Naive thymus-derived CD4-positive, alpha-beta T cell (primary cell): ENCODE data around the gene TMEM184A. TPM values are rescaled to one million over a fixed set of nuclear protein-coding genes. Genes with fewer than 3 reads are reported as not detected.

ENCODE experiments used
- ATAC-seq: fragments of 150-1000 bp; cut with Tn5 transposase; 2 replicates; pipeline ENCODE4 v1.10.0; 2021; ENCODE audit warnings: mild to moderate bottlenecking, moderate library complexity
- CTCF ChIA-PET: fragments of 350-600 bp; sonication (Branson Sonifier 250); formaldehyde crosslinking; loops from one replicate; lab custom pipeline; 2021; ENCODE audit warnings: antibody characterized with exemption; lab: Charles Lee
- POLR2A ChIA-PET: fragments of 350-600 bp; sonication (Branson Sonifier 250); formaldehyde crosslinking; loops from one replicate; lab custom pipeline; 2021; ENCODE audit warnings: antibody characterized with exemption, inconsistent platforms; lab: Charles Lee
- DNase-seq, 9 donors: peaks; one replicate each; pipeline versions ENCODE4 v3.0.0 to v3.0.0-alpha.2; 2020 to 2022; ENCODE audit warnings: mixed read lengths in 1 of 9
- H3K27ac ChIP-seq: one replicate; pipeline ENCODE4 v1.7.0; 2013; ENCODE audit warnings: mild to moderate bottlenecking, low read depth, low read length, moderate library complexity
- H3K27me3 ChIP-seq, 2 donors: one replicate each; pipeline ENCODE4 v1.7.0; 2013; ENCODE audit warnings: low read length in 2 of 2, mild to moderate bottlenecking in 2 of 2, moderate library complexity in 2 of 2; ENCODE audit not compliant: control insufficient read depth in 2 of 2, insufficient read depth in 2 of 2
- H3K36me3 ChIP-seq, 3 experiments: 1 replicate in 2 of 3; 2 replicates in 1 of 3; pipeline ENCODE4 v1.7.0; 2013; ENCODE audit warnings: low read length in 3 of 3, mild to moderate bottlenecking in 3 of 3, moderate library complexity in 1 of 3; ENCODE audit not compliant: insufficient read depth in 3 of 3, control insufficient read depth in 2 of 3
- H3K4me1 ChIP-seq, 2 donors: one replicate each; pipeline ENCODE4 v1.7.0; 2013; ENCODE audit warnings: low read length in 2 of 2, mild to moderate bottlenecking in 2 of 2, moderate library complexity in 1 of 2; ENCODE audit not compliant: control insufficient read depth in 2 of 2, insufficient read depth in 2 of 2
- H3K4me3 ChIP-seq: 2 replicates; pipeline ENCODE4 v1.7.0; 2013; ENCODE audit warnings: mild to moderate bottlenecking, low read length
- H3K9me3 ChIP-seq, 3 experiments: 1 replicate in 2 of 3; 2 replicates in 1 of 3; pipeline ENCODE4 v1.7.0; 2013; ENCODE audit warnings: low read length in 3 of 3; ENCODE audit not compliant: control insufficient read depth in 2 of 3
- H3K27ac Mint-ChIP-seq, 9 donors: one replicate each; pipeline ENCODE4 v1.8.0; 2020 to 2022; ENCODE audit warnings: mixed read lengths in 9 of 9, mild to moderate bottlenecking in 8 of 9, moderate library complexity in 5 of 9, inconsistent platforms in 2 of 9
- H3K27me3 Mint-ChIP-seq, 5 donors: one replicate each; pipeline ENCODE4 v1.8.0; 2021 to 2022; ENCODE audit warnings: mixed read lengths in 5 of 5, mild to moderate bottlenecking in 1 of 5
- H3K36me3 Mint-ChIP-seq, 5 donors: one replicate each; pipeline ENCODE4 v1.8.0; 2020 to 2022; ENCODE audit warnings: mixed read lengths in 5 of 5, mild to moderate bottlenecking in 3 of 5, inconsistent platforms in 1 of 5
- H3K4me1 Mint-ChIP-seq, 7 donors: one replicate each; pipeline ENCODE4 v1.8.0; 2020 to 2022; ENCODE audit warnings: mixed read lengths in 7 of 7, mild to moderate bottlenecking in 3 of 7, inconsistent platforms in 1 of 7
- H3K4me3 Mint-ChIP-seq, 10 donors: one replicate each; pipeline ENCODE4 v1.8.0; 2020 to 2022; ENCODE audit warnings: mild to moderate bottlenecking in 10 of 10, mixed read lengths in 10 of 10, moderate library complexity in 6 of 10, inconsistent platforms in 2 of 10
- H3K9me3 Mint-ChIP-seq, 11 donors: one replicate each; pipeline ENCODE4 v1.8.0; 2020 to 2022; ENCODE audit warnings: mixed read lengths in 11 of 11, mild to moderate bottlenecking in 4 of 11, inconsistent platforms in 1 of 11, moderate library complexity in 1 of 11
- intact Hi-C, 2 donors: fragments of 100-400 bp; cut with micrococcal nuclease; formaldehyde crosslinking; loops; one replicate each; pipeline ENCODE4 v1.15.1; 2023
- polyA plus RNA-seq, 2 donors: library from polyadenylated mRNA; unstranded; fragments of 300-500 nt; fragmentation: Illumina TruSeq; gene quantifications; one replicate each; pipeline ENCODE4 v1.2.3, GENCODE V29; 2021
- total RNA-seq, 6 experiments: library from RNA in 5 of 6; stranded (reverse) in 5 of 6; gene quantifications; 1 replicate in 5 of 6; 2 replicates in 1 of 6; pipeline ENCODE4 v1.2.3 and lab custom pipeline; 2021 to 2026

TMEM184A gene
- total and polyA plus RNA-seq, 7 experiments from 2014 or later, result 0.05 to 0.06 TPM; not detected in 5

GRCh38 chr7:1563981-1564602 is 8.1 kb upstream of the TMEM184A start:
- H3K36me3 Mint-ChIP-seq, result peaks cover 0 to 14% (median 0%) of the 10 kb centered on the region in 5 donors
- CTCF ChIA-PET, result interaction anchor here (0.6 kb wide), 1 partner anchor 14 kb away, joined by 3 read pairs; no protein-coding TSS in a partner anchor
- POLR2A ChIA-PET, result no interaction called here
- peaks cover 2 to 13% (median 8%) of the 10 kb centered on the region in 7 donors for H3K4me1 Mint-ChIP-seq
- no peaks in the 10 kb centered on the region for H3K27me3 ChIP-seq
- DNase-seq (no peak), ATAC-seq (no peak)
- H3K9me3 ChIP-seq, result no peaks in the 10 kb centered on the region
- intact Hi-C loops, result no loop called here
- H3K27ac ChIP-seq, result no peak overlapping the region
- peaks cover 0 to 26% (median 0%) of the 10 kb centered on the region in 3 experiments for H3K36me3 ChIP-seq
- H3K27me3 Mint-ChIP-seq, result no peaks in the 10 kb centered on the region
- H3K9me3 Mint-ChIP-seq, result no peaks in the 10 kb centered on the region
- peaks cover 0 to 4% of the 10 kb centered on the region in 2 donors for H3K4me1 ChIP-seq
- H3K4me3 Mint-ChIP-seq, result no peak overlapping the region
- H3K4me3 ChIP-seq, result no peak overlapping the region
- no peak overlapping the region for H3K27ac Mint-ChIP-seq

GRCh38 chr7:1562597-1563051 is 6.6 kb upstream of the TMEM184A start:
- intact Hi-C loops, result no loop called here
- no peak overlapping the region for H3K4me3 Mint-ChIP-seq
- H3K27me3 Mint-ChIP-seq, result no peaks in the 10 kb centered on the region
- H3K36me3 Mint-ChIP-seq, result peaks cover 0 to 11% (median 0%) of the 10 kb centered on the region in 5 donors
- H3K27ac ChIP-seq, result no peak overlapping the region
- no peaks in the 10 kb centered on the region for H3K27me3 ChIP-seq
- no peak overlapping the region for H3K4me3 ChIP-seq
- H3K9me3 ChIP-seq, result no peaks in the 10 kb centered on the region
- ATAC-seq (no peak), DNase-seq (no peak)
- H3K27ac Mint-ChIP-seq, result no peak overlapping the region
- CTCF ChIA-PET, result no interaction called here
- peaks cover 0 to 22% (median 0%) of the 10 kb centered on the region in 3 experiments for H3K36me3 ChIP-seq
- POLR2A ChIA-PET, result interaction anchor here (0.5 kb wide), 1 partner anchor 746 kb away, joined by 7 read pairs; no protein-coding TSS in a partner anchor
- peaks cover 0 to 3% (median 0%) of the 10 kb centered on the region in 7 donors for H3K4me1 Mint-ChIP-seq
- no peaks in the 10 kb centered on the region for H3K4me1 ChIP-seq
- no peaks in the 10 kb centered on the region for H3K9me3 Mint-ChIP-seq

- H3K4me1 Mint-ChIP-seq, result peaks cover 0 to 3% (median 0%) of the 10 kb centered on the region in 7 donors
- DNase-seq, result no peak
- peak overlapping the region in 2 of 9 donors; percentile 18 to 39 for H3K27ac Mint-ChIP-seq
- ChIA-PET POLR2A (no interaction called here), CTCF (interaction anchor here (0.6 kb wide), 1 partner anchor 54 kb away, joined by 6 read pairs; no protein-coding TSS in a partner anchor)
- peaks cover 0 to 17% (median 0%) of the 10 kb centered on the region in 3 experiments for H3K36me3 ChIP-seq
- no peaks in the 10 kb centered on the region for H3K27me3 Mint-ChIP-seq
- no peaks in the 10 kb centered on the region for H3K9me3 ChIP-seq
- H3K27ac ChIP-seq, result no peak overlapping the region
- ATAC-seq, result no peak
- intact Hi-C loops, result no loop called here
- no peaks in the 10 kb centered on the region for H3K4me1 ChIP-seq
- no peak overlapping the region for H3K4me3 Mint-ChIP-seq
- no peaks in the 10 kb centered on the region for H3K27me3 ChIP-seq
- no peaks in the 10 kb centered on the region for H3K9me3 Mint-ChIP-seq
- peaks cover 0 to 6% (median 0%) of the 10 kb centered on the region in 5 donors for H3K36me3 Mint-ChIP-seq
- no peak overlapping the region for H3K4me3 ChIP-seq
These were observed 6.1 kb upstream of the TMEM184A start for GRCh38 chr7:1562116-1562515.

- no peaks in the 10 kb centered on the region for H3K27me3 Mint-ChIP-seq
- ChIA-PET POLR2A (no interaction called here), CTCF (no interaction called here)
- ATAC-seq (no peak), DNase-seq (no peak)
- no peak overlapping the region for H3K4me3 Mint-ChIP-seq
- H3K36me3 ChIP-seq, result peaks cover 0 to 8% (median 0%) of the 10 kb centered on the region in 3 experiments
- H3K4me1 Mint-ChIP-seq, result peaks cover 0 to 3% (median 0%) of the 10 kb centered on the region in 7 donors
- H3K9me3 ChIP-seq, result no peaks in the 10 kb centered on the region
- H3K4me1 ChIP-seq, result no peaks in the 10 kb centered on the region
- H3K27ac Mint-ChIP-seq, result peak overlapping the region in 1 of 9 donors; percentile 18
- no peaks in the 10 kb centered on the region for H3K27me3 ChIP-seq
- intact Hi-C loops, result no loop called here
- H3K4me3 ChIP-seq, result no peak overlapping the region
- no peaks in the 10 kb centered on the region for H3K9me3 Mint-ChIP-seq
- H3K27ac ChIP-seq, result no peak overlapping the region
- H3K36me3 Mint-ChIP-seq, result no peaks in the 10 kb centered on the region
These were observed 5.3 kb upstream of the TMEM184A start for GRCh38 chr7:1561036-1561940.

GRCh38 chr7:1560620-1561031 is 4.6 kb upstream of the TMEM184A start:
- Mint-ChIP-seq H3K27ac (no peak overlapping the region), H3K4me1 (peaks cover 0 to 4% (median 0%) of the 10 kb centered on the region in 7 donors), H3K36me3 (no peaks in the 10 kb centered on the region), H3K27me3 (no peaks in the 10 kb centered on the region), H3K4me3 (no peak overlapping the region), H3K9me3 (no peaks in the 10 kb centered on the region)
- Histone ChIP-seq H3K4me3 (no peak overlapping the region), H3K36me3 (peaks cover 0 to 7% (median 0%) of the 10 kb centered on the region in 3 experiments), H3K9me3 (no peaks in the 10 kb centered on the region), H3K27ac (no peak overlapping the region), H3K4me1 (no peaks in the 10 kb centered on the region), H3K27me3 (no peaks in the 10 kb centered on the region)
- intact Hi-C loops, result no loop called here
- ChIA-PET CTCF (no interaction called here), POLR2A (no interaction called here)
- no peak for DNase-seq
- ATAC-seq, result no peak

- Histone ChIP-seq H3K27me3 (no peaks in the 10 kb centered on the region), H3K27ac (no peak overlapping the region), H3K4me1 (no peaks in the 10 kb centered on the region), H3K36me3 (no peaks in the 10 kb centered on the region), H3K9me3 (no peaks in the 10 kb centered on the region), H3K4me3 (no peak overlapping the region)
- Mint-ChIP-seq H3K4me3 (no peak overlapping the region), H3K36me3 (no peaks in the 10 kb centered on the region), H3K27me3 (no peaks in the 10 kb centered on the region), H3K27ac (no peak overlapping the region), H3K4me1 (peaks cover 0 to 4% (median 0%) of the 10 kb centered on the region in 7 donors), H3K9me3 (no peaks in the 10 kb centered on the region)
- intact Hi-C loops, result no loop called here
- ChIA-PET CTCF (interaction anchor here (0.6 to 0.8 kb wide), 2 partner anchors 17 to 86 kb away, joined by 3 read pairs; no protein-coding TSS in a partner anchor), POLR2A (interaction anchor here (0.6 kb wide), 1 partner anchor 33 kb away, joined by 3 read pairs; no protein-coding TSS in a partner anchor)
- DNase-seq, result no peak
- ATAC-seq, result no peak
These were observed 3.9 kb upstream of the TMEM184A start for GRCh38 chr7:1559626-1560590.
